ENCODE data around the gene TSPYL6. TPM values are rescaled to one million over a fixed set of nuclear protein-coding genes. Genes with fewer than 3 reads are reported as not detected.

Gene TSPYL6
- total RNA-seq, 2 experiments from 2014 or later: not detected

- no peaks in the 10 kb centered on the region for H3K36me3 Mint-ChIP-seq (ENCODE audit: low read depth)
- CTCF ChIA-PET: interaction anchor here (1.1 kb wide), 1 partner anchor 11 kb away, joined by 3 read pairs; no protein-coding TSS in a partner anchor
- H3K27me3 Mint-ChIP-seq: no peaks in the 10 kb centered on the region
- POLR2A ChIA-PET: no interaction called here
- no peak overlapping the region for H3K27ac Mint-ChIP-seq
- no peak overlapping the region for H3K4me3 Mint-ChIP-seq
- H3K9me3 Mint-ChIP-seq: peaks cover 5% of the 10 kb centered on the region
- DNase-seq: no peak
- no peaks in the 10 kb centered on the region for H3K4me1 Mint-ChIP-seq
Observed at GRCh38 chr2:54240515-54241469, 15.2 kb downstream of the TSPYL6 start.

- Mint-ChIP-seq H3K27ac (no peak overlapping the region), H3K4me1 (no peaks in the 10 kb centered on the region), H3K27me3 (no peaks in the 10 kb centered on the region), H3K36me3 (ENCODE audit: low read depth) (no peaks in the 10 kb centered on the region), H3K4me3 (no peak overlapping the region), H3K9me3 (peaks cover 7% of the 10 kb centered on the region)
- ChIA-PET POLR2A (no interaction called here), CTCF (interaction anchor here (1.1 kb wide), 1 partner anchor 10 kb away, joined by 3 read pairs; no protein-coding TSS in a partner anchor)
- DNase-seq: no peak
Observed at GRCh38 chr2:54239427-54239826, 16.6 kb downstream of the TSPYL6 start.

GRCh38 chr2:54237428-54237827 lies 18.6 kb downstream of the TSPYL6 start:
- POLR2A ChIA-PET: no interaction called here
- Mint-ChIP-seq H3K4me3 (no peak overlapping the region), H3K27me3 (no peaks in the 10 kb centered on the region), H3K27ac (no peak overlapping the region), H3K36me3 (ENCODE audit: low read depth) (no peaks in the 10 kb centered on the region), H3K9me3 (peaks cover 13% of the 10 kb centered on the region), H3K4me1 (no peaks in the 10 kb centered on the region)
- CTCF ChIA-PET: no interaction called here
- DNase-seq: no peak

GRCh38 chr2:54233832-54234649 lies 22.0 kb downstream of the TSPYL6 start:
- CTCF ChIA-PET: interaction anchor here (0.6 kb wide), 1 partner anchor 491 kb away, joined by 3 read pairs; no protein-coding TSS in a partner anchor
- Mint-ChIP-seq H3K4me1 (peaks cover under 1% of the 10 kb centered on the region), H3K4me3 (no peak overlapping the region), H3K36me3 (ENCODE audit: low read depth) (peaks cover 1% of the 10 kb centered on the region), H3K27me3 (no peaks in the 10 kb centered on the region), H3K27ac (no peak overlapping the region), H3K9me3 (peaks cover 17% of the 10 kb centered on the region)
- DNase-seq: no peak
- POLR2A ChIA-PET: no interaction called here

GRCh38 chr2:54228945-54229344 lies 27.1 kb downstream of the TSPYL6 start:
- Mint-ChIP-seq H3K9me3 (peaks cover 6% of the 10 kb centered on the region), H3K4me3 (no peak overlapping the region)
- POLR2A ChIA-PET: no interaction called here

GRCh38 chr2:54227798-54228197 lies 28.2 kb downstream of the TSPYL6 start:
- Mint-ChIP-seq H3K27ac (no peak overlapping the region), H3K9me3 (peaks cover 6% of the 10 kb centered on the region), H3K27me3 (no peaks in the 10 kb centered on the region), H3K4me1 (peaks cover 7% of the 10 kb centered on the region), H3K4me3 (no peak overlapping the region), H3K36me3 (ENCODE audit: low read depth) (peaks cover 1% of the 10 kb centered on the region)
- no peak for DNase-seq
- ChIA-PET CTCF (no interaction called here), POLR2A (no interaction called here)

More at GRCh38 chr2:54228945-54229344, 27.1 kb downstream of the TSPYL6 start:
- peaks cover 1% of the 10 kb centered on the region for H3K36me3 Mint-ChIP-seq (ENCODE audit: low read depth)
- CTCF ChIA-PET: no interaction called here
- no peaks in the 10 kb centered on the region for H3K27me3 Mint-ChIP-seq
- peaks cover 7% of the 10 kb centered on the region for H3K4me1 Mint-ChIP-seq
- DNase-seq: no peak
- H3K27ac Mint-ChIP-seq: no peak overlapping the region

- peaks cover 1% of the 10 kb centered on the region for H3K36me3 Mint-ChIP-seq (ENCODE audit: low read depth)
- ChIA-PET CTCF (no interaction called here), POLR2A (no interaction called here)
- H3K4me1 Mint-ChIP-seq: peaks cover 7% of the 10 kb centered on the region
- H3K4me3 Mint-ChIP-seq: no peak overlapping the region
- DNase-seq: no peak
- no peaks in the 10 kb centered on the region for H3K27me3 Mint-ChIP-seq
- H3K27ac Mint-ChIP-seq: no peak overlapping the region
- no peaks in the 10 kb centered on the region for H3K9me3 Mint-ChIP-seq
Observed at GRCh38 chr2:54226260-54226659, 29.8 kb downstream of the TSPYL6 start.

- ChIA-PET POLR2A (no interaction called here), CTCF (no interaction called here)
- H3K9me3 Mint-ChIP-seq: no peaks in the 10 kb centered on the region
- H3K36me3 Mint-ChIP-seq (ENCODE audit: low read depth): no peaks in the 10 kb centered on the region
- DNase-seq: no peak
- no peak overlapping the region for H3K4me3 Mint-ChIP-seq
- peaks cover 7% of the 10 kb centered on the region for H3K4me1 Mint-ChIP-seq
- no peaks in the 10 kb centered on the region for H3K27me3 Mint-ChIP-seq
- no peak overlapping the region for H3K27ac Mint-ChIP-seq
Observed at GRCh38 chr2:54224997-54225396, 31.0 kb downstream of the TSPYL6 start.

- ChIA-PET CTCF (no interaction called here), POLR2A (no interaction called here)
- Mint-ChIP-seq H3K4me3 (no peak overlapping the region), H3K27ac (no peak overlapping the region), H3K27me3 (no peaks in the 10 kb centered on the region), H3K9me3 (peaks cover 12% of the 10 kb centered on the region), H3K4me1 (no peaks in the 10 kb centered on the region), H3K36me3 (ENCODE audit: low read depth) (no peaks in the 10 kb centered on the region)
- DNase-seq: no peak
Observed at GRCh38 chr2:54213082-54213481, 42.9 kb downstream of the TSPYL6 start.

- H3K4me1 Mint-ChIP-seq: no peaks in the 10 kb centered on the region
- CTCF ChIA-PET: no interaction called here
Observed at GRCh38 chr2:54212456-54212855, 43.6 kb downstream of the TSPYL6 start.

GRCh38 chr2:54209379-54209778 lies 46.6 kb downstream of the TSPYL6 start:
- CTCF ChIA-PET: no interaction called here
- H3K9me3 Mint-ChIP-seq: peaks cover 5% of the 10 kb centered on the region

More at GRCh38 chr2:54212456-54212855, 43.6 kb downstream of the TSPYL6 start:
- POLR2A ChIA-PET: no interaction called here
- no peak overlapping the region for H3K4me3 Mint-ChIP-seq
- no peak for DNase-seq
- no peaks in the 10 kb centered on the region for H3K27me3 Mint-ChIP-seq
- H3K36me3 Mint-ChIP-seq (ENCODE audit: low read depth): no peaks in the 10 kb centered on the region
- H3K9me3 Mint-ChIP-seq: peaks cover 12% of the 10 kb centered on the region
- H3K27ac Mint-ChIP-seq: no peak overlapping the region

GRCh38 chr2:54208364-54209240 lies 47.4 kb downstream of the TSPYL6 start:
- H3K27ac Mint-ChIP-seq: no peak overlapping the region
- peaks cover 5% of the 10 kb centered on the region for H3K9me3 Mint-ChIP-seq
- DNase-seq: no peak
- no peak overlapping the region for H3K4me3 Mint-ChIP-seq
- H3K36me3 Mint-ChIP-seq (ENCODE audit: low read depth): no peaks in the 10 kb centered on the region
- no peaks in the 10 kb centered on the region for H3K4me1 Mint-ChIP-seq
- CTCF ChIA-PET: no interaction called here
- no peaks in the 10 kb centered on the region for H3K27me3 Mint-ChIP-seq
- POLR2A ChIA-PET: interaction anchor here (0.7 kb wide), 1 partner anchor 262 kb away, joined by 3 read pairs; no protein-coding TSS in a partner anchor

More at GRCh38 chr2:54209379-54209778, 46.6 kb downstream of the TSPYL6 start:
- POLR2A ChIA-PET: no interaction called here
- no peak for DNase-seq
- Mint-ChIP-seq H3K4me1 (no peaks in the 10 kb centered on the region), H3K27me3 (no peaks in the 10 kb centered on the region), H3K4me3 (no peak overlapping the region), H3K27ac (no peak overlapping the region), H3K36me3 (ENCODE audit: low read depth) (no peaks in the 10 kb centered on the region)
